Fibroblast of skin of right biceps (primary cell): ENCODE data around the gene H3-3A.
"Not testable (repeated sequence)": the region's sequence is repeated elsewhere in the genome, so short reads cannot be mapped to it uniquely, and the experiment has no call there.

Experiments
- DNase-seq: peaks from one replicate; pipeline ENCODE4 v3.0.0-alpha.2; 2013

H3-3A gene

GRCh38 chr1:226086776-226087175 is 24.3 kb downstream of the H3-3A start:
- DNase-seq, result no peak

DNA sequence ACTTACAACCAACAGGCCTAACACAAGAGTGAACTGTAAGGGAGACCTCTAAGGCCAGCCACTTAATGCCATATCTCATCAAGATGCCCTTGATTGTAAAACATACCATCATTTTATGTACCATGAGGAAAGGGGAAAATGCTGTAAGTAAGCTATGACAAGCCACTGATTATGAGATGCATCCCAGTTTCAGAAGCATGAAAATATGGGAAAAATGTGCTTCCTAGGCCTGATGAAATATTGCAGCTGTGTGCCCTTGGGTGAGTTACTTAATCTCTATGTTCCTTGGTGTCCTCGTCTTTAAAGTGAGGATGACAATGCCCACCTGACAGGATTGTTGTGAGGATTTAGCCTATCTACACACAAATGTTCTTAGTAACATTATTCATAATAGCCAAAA is 28.9 kb downstream of the H3-3A start:
- DNase-seq, result no peak

GRCh38 chr1:226092048-226092820 is 29.7 kb downstream of the H3-3A start:
- not testable (repeated sequence) for DNase-seq

GRCh38 chr1:226092965-226093364 is 30.4 kb downstream of the H3-3A start:
- DNase-seq, result peak; percentile 58

DNA sequence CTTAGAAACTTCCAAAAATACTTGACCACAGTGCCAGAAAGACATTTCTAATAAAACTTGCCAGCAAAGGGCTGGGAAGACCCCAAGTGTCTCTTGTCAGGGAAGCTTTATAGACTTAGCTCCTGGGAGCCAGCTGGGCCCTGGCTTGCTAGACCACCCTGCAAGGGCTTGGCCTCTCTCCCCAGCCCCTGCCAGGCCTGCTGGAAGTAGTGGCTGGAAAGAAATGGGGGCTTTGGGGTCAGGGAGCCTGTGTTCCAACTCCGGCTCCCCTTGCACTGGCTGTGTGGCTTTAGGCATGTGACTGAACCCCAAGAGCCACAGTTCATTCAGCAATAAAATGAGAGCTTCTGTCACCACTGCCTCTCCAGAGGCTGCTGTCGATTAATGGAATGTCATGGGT is 31.1 kb downstream of the H3-3A start:
- DNase-seq, result no peak

DNA sequence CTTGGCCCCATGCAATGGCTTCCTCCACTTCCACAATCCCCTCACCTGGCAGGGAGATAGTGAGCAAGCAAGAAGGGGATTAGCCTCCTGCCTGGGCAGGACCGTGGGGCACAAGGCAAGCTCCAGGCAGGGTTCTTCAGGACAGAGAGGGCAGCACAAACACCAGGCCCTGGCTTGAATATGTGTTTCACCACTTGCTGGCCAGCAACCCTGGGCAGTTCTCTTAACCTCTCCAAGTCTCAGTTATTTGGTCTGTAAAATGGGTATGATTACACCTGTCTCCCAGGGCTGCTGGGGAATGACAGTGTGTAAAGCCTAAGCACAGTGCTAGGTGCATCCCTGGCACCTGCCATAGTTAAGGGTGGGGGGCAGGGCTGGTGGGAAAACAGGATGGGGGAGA is 31.9 kb downstream of the H3-3A start:
- DNase-seq, result no peak

DNA sequence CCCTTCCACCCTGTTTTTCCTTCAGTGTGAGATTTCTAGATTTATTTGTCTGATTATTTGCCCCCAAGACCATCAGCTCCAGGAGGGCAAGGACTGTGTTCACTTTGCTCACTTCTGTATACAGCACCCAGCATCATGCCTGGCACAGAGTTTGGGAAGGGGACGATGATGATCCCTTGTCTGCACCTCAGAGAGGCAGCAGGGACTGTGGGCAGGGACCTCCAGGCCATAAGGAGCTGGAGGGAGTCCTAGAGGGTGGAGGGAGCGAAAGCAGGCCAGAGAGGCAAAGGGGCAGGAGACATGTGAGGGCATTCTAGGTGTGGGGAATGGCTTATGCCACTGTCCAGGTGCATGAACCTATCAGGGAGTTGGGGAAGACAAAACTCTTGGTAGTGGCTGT is 32.8 kb downstream of the H3-3A start:
- DNase-seq, result no peak

DNA sequence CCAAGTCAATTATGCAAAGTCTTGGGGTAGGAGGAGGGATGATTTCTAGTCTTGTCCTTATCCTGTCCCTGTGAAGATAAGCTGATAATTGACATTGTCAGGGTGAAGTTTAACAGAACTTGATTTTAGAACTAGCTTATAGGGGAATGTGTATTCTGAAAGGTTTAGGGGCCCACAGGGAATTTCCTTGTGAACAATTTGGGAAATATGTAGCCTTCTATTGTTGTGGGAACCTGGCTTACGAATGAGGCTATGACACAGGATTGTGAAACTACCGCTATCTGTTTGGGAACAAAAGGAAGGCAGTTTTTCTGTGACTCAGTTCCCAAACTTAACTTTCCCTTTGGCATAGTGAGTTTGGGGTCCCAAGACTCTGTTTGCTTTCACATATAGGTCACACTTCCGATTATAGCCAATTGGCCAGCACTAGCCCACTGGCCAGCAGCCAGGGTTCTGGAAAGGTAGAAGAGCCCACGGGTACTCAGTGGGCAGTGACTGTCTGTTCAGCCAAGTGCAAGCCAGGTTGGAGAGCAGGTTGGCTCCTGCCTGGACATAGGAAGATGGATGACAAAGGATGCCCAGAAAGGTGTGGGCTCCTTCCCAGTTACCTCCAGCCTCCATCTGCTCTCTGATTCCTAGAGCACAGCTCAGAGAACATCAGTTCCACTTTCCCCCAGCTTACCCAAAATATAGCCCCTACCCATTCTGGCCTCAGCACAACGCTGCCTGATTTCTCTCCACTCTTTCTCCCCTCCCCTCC is 35.5 kb downstream of the H3-3A start:
- peak; percentile 80 for DNase-seq

DNA sequence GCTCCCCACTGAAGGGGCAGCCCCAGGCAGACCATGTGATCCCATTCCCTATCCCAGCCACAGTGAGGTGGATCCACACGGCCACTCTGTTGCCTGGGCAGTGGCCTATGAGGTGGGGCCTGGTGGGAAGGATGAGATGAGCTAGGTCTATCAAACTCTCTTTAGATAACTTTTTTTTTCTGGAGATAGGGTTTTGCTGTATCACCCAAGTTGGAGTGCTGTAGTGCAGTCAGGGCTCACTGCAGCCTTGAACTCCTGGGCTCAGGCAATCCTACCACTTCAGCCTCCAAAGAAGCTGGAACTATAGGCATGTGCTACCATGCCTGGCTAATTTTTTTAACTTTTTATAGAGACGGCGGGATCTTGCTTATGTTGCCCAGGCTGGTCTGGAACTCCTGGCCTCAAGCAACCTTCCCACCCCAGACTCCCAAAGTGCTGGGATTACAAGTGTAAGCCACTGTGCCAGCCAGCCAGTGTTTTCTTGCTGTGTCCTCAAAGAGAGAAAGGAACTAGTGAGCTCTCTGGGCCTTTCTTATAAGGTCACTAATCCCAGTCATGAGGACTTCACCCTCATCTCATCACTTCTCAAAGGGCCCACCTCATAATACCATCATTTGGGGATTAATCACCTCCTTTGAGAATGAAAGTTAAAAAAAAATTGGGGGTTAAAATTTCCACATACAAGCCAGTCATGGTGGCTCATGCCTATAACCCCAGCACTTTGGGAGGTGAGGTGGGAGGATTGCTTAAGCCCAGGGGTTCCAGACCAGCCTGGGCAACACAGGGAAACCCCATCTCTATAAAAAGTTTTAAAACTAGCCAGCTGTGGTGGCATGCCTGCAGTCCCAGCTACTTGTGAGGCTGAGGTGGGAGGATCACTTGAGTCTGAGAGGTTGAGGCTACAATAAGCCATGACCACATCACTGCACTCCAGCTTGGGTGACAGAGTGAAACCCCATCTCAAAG is 36.6 kb downstream of the H3-3A start:
- DNase-seq, result no peak

GRCh38 chr1:226100436-226101391 is 38.2 kb downstream of the H3-3A start:
- DNase-seq, result peak; percentile 49

DNA sequence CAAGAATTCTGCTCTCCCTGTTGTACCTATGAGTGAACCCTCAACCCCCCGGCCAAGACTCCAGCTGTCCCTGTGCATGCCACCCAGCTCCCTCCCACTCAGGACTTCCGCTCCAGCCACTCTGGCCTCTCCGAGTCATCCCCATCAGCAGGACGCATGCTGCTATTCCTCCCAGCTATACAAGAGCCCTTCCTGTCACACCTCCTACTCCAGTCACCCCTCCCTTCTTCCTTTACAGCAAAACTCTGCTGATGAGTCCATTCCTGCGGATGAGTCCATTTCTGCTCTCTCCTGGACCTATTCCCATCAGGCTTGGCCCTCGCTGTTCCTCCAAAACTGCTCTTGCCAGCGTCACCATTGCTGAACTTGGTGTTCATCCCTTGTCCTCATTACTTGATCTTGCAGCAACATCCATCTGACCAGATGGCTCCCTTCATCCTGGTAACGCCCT is 42.2 kb downstream of the H3-3A start:
- peak; percentile 26 for DNase-seq

- DNase-seq, result no peak
Observed at GRCh38 chr1:226107471-226108460, 45.2 kb downstream of the H3-3A start.

DNA sequence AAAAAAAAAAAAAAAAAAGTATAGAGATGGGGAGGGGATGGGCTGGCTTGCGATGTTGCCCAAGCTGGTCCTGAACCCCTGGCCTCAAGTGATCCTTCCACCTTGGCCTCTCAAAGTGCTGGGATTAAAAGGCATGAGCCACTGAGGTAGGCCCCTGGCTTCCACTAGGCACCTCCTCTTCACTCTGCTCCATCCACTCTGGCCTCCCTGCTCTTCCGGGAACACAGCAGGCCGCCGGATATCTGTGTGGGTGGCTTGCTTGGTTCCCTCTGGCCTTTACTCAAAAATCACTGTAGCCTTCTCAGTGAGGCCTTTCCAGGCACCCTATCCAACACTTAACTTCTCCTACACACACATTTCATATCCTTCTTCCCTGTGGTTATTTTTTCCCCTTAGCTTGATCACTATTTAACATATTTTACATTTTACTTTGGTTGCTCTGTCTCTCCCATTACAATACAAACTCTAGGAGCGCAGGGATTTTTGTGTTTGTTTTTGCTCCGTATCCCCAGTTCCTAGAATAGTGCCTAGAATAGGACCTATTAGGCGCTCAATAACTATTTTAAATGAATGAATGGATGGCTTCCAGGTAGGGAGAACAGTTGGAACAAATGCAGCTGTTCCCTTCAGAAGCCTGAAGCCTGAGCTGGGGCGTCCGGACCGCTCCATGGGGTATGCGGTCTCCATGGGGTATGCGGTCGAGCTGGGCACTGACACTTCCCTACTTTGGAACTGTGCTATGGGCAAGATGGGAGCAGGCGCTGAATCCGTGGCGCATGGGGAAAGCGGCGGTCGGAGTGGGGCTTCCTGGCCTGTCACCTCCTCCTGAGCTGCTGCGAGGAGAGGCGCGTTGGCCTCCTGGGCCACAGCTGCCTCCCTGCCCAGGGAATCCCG is 46.7 kb downstream of the H3-3A start:
- DNase-seq, result no peak

GRCh38 chr1:226109829-226110248 is 47.3 kb downstream of the H3-3A start:
- DNase-seq, result peak; percentile 84

GRCh38 chr1:226110249-226111097 is 48.0 kb downstream of the H3-3A start:
- peak; percentile 49 for DNase-seq

DNA sequence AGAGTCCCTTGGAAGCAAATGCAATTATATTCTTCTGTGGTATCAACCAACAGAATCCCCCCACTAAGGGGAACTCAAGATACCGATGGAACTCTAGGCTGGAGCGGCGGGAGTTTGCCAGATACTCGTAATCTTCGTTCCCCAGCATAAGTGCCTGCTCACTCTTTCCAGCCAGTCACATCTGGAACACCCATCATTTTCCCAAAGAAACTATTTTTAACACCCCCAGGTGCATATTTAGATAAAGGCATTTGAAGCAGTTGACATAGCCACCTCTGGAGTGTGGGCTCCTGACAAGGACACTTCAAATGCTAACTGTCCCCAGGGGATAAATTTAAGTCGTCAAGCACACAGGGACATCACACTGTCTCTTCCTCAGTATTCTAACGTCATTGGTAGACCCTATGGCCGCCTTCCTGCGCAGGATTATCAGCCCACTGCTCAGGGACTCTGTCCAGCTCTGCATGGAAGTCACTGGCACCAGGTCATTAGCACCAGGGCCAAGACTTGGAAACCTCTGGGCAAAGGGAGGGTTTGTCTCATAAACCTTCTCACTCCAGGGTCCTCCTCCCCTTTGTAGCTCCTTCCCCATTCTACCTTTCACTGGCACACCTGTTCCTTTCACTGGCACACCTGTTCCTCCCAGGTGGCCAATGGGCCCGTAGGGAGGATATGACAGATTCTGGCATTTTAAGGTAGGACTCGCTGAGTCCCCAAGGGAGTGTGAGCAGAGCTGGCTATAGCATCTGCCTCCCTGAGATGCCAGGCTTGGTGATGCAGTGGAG is 48.8 kb downstream of the H3-3A start:
- no peak for DNase-seq

DNA sequence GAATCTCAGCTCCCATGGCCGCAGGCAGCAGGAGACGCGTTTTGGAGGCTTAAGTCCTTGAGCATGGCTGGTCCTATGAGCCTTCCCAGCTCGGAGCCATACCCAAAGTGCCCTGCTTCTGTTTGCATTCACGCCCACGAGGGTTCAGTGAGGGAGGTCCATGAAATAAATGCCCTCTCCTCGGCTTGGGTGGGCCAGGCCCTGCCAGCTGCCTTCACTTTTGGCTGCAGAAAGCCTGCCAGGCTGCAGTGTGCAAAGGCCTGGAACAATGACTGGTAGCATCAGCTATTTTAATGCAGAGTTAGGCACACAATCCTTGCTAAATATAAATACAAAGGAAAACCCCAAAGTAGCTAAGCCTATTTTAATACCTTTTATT is 49.4 kb downstream of the H3-3A start:
- DNase-seq, result no peak

- no peak for DNase-seq
Observed at GRCh38 chr1:226112626-226113025, 50.1 kb downstream of the H3-3A start.
